GM21529 (cell line): ENCODE measurements around the gene SLC25A15.
"Not testable (repeated sequence)": the region's sequence is repeated elsewhere in the genome, so short reads cannot be mapped to it uniquely, and the experiment has no call there.

Source experiments
- ATAC-seq: cut with Tn5 transposase; IDR thresholded peaks from one replicate; pipeline ENCODE4 v1.9.1; 2021; ENCODE audit not compliant: unreplicated experiment

Gene SLC25A15

DNA sequence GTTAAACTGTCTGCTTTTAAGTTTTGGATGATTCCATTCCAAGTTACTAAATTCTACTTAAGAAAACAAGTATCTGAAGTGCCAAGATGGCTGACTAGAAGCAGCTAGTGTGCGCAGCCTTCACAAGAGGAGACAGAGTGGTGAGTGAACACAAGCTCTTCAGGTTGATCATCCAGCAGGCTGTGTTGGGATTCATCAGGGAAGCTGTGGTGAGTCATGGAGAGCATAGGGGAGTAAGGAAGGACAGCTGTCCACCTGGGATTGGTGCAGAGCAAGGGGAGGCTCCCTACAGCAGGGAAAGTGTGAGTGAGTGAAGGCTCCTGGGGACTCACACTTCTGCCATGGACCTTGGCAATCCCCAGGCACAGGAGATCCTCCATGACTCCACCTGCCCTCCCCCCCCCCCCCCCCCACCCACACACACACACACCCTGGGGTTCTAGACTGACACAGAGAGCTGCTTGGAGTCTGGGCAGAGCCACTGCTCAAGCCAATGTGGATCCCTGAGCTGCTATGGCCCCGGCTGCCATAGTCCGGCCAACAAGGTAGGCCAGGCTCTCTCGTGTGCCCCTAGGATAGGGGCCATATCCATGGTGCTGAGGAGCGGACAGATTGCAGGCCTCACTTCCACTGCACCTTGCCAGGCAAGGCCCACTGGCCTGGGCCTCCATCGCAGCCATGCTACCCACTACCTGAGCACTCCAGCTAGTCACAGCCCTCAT is 23.5 kb downstream of the SLC25A15 start:
- ATAC-seq: no peak

DNA sequence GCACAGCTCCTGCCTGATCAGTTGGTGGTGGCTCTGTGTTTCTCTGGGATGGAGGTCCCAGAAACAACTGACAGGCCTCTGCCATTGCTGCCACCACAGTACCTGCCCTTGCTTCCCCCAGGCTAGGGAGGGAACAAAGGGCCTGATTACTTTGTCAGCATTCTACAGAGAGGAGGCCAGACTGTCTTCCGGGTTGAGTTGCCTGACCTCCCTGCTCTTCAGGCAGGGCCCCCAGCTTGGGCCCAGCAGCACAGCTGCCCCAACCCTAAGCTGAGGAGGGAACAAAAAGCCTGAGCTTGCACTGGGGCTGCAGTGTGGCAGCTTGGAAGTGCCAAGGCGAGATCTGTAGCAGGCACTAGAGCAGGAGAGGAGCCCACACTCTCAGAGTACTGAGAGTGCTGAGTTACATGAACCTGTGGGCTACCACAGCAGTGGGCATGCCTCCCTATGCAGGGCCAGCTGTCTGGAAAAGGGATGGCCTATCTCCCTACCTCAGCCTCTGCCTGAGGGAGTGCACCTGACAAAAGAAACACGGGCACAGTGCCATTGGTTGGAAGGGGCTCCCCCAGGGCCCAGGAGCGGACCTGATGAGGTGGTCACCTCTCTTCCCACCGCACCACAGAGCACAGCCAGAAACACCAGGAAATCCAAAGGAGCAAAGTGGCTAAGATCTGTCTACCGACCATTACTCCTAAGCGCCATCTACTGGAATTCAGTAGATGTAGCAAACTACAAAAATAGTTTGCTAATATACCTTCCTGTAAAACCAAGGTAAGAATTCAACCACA is 24.4 kb downstream of the SLC25A15 start:
- ATAC-seq: peak; percentile 65

DNA sequence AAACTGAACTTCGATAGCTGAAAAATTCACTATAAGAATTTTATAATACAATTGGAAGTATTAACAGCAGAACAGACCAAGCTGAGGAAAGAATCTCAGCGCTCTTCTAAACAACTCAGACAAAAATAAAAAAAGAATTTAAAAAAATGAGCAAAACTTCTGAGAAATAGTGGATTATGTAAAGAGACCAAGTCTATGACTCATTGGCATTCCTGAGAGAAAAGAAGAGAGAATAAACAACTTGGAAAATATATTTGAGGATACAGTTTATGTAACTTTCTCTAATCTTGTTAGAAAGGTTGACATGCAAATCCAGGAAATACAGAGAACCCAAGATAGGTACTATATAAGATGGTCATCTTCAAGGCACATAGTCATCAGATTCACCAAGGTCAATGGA is 25.4 kb downstream of the SLC25A15 start:
- ATAC-seq: no peak

DNA sequence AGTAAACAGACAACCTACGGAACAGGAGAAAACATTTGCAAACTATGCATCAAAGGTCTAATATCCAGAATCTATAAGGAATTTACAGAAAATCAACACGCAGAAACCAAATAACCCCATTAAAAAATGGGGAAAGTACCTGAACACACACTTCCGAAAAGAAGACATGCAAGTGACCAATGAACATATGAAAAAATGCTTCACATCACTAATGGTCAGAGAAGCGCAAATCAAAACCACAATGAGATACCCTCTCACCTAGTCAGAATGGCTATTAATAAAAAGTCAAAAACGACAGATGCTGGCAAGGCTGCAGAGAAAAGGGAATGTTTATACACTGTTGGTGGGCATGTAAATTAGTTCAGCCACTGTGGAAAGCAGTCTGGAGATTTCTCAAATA is 29.5 kb downstream of the SLC25A15 start:
- ATAC-seq: no peak

DNA sequence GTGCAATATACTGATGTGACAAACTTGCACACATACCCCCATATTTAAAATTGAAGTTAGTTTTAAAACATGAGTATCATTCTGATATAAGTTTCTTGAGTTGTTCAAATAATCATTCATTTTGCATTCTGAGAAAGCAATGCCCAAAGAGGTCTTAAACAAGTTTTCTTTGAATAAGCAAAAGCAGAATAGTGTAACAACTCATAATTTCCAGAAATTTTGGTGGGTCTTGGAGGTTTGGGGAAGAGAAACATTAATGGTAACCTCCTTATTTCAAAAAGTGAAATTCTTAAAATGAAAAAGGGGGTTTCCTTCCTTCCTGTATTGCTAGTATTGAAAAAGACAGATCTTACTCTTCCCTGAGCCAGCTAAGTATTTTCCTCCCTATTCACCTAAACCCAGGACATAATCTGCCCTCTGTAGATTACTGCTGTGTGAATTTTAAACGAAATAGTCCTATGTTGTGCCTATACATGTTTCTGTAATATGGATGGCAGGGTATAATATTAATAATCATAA is 30.4 kb downstream of the SLC25A15 start:
- peak; percentile 48 for ATAC-seq

DNA sequence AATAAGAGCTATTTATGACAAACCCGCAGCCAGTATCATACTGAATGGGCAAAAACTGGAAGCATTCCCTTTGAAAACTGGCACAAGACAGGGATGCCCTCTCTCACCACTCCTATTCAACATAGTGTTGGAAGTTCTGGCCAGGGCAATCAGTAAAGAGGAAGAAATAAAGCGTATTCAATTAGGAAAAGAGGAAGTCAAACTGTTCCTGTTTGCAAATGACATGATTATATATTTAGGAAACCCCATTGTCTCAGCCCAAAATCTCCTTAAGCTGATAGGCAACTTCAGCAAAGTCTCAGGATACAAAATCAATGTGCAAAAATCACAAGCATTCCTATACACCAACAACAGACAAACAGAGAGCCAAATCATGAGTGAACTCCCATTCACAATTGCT is 50.3 kb downstream of the SLC25A15 start:
- ATAC-seq: not testable (repeated sequence)

DNA sequence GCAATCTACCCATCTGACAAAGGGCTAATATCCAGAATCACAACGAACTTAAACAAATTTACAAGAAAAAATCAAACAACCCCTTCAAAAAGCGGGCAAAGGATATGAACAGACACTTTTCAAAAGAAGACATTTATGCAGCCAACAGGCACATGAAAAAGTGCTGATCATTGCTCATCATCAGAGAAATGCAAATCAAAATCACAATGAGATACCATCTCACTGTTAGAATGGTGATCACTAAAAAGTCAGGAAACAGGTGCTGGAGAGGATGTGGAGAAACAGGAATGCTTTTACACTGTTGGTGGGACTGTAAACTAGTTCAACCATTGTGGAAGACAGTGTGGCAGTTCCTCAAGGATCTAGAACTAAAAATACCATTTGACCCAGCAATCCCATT is 51.5 kb downstream of the SLC25A15 start:
- not testable (repeated sequence) for ATAC-seq
